ENCODE data around the gene CDH22. TPM values are rescaled to one million over a fixed set of nuclear protein-coding genes. Genes with fewer than 3 reads are reported as not detected.

Gene CDH22
- total RNA-seq, 2 donors from 2014 or later, result 0.12 to 0.13 TPM

GRCh38 chr20:46156065-46156464, 152.2 kb downstream of the CDH22 start:
- Histone ChIP-seq H3K27me3 (no peaks in the 10 kb centered on the region), H3K36me3 (no peaks in the 10 kb centered on the region), H3K9me3 (no peaks in the 10 kb centered on the region), H3K4me3 (no peak overlapping the region), H3K9ac (ENCODE audit: low read depth in 2 of 2, low read length in 2 of 2) (no peak overlapping the region), H3K27ac (no peak overlapping the region), H3K4me1 (no peaks in the 10 kb centered on the region)
- intact Hi-C loops (cut with DNase I), result no loop called here
- DNase-seq, result no peak
- TF ChIP-seq CTCF (IDR thresholded peaks at IDR 0.05), result no peak

- TF ChIP-seq CTCF (IDR thresholded peaks at IDR 0.05), result no peak
- Histone ChIP-seq H3K27ac (no peak overlapping the region), H3K4me3 (no peak overlapping the region), H3K9ac (ENCODE audit: low read depth in 2 of 2, low read length in 2 of 2) (no peak overlapping the region), H3K9me3 (no peaks in the 10 kb centered on the region), H3K4me1 (no peaks in the 10 kb centered on the region), H3K36me3 (no peaks in the 10 kb centered on the region), H3K27me3 (no peaks in the 10 kb centered on the region)
- intact Hi-C loops (cut with DNase I), result no loop called here
- no peak for DNase-seq
Observed at GRCh38 chr20:46154796-46155195, 153.5 kb downstream of the CDH22 start.

GRCh38 chr20:46154305-46154704, 154.0 kb downstream of the CDH22 start:
- no peak for DNase-seq
- intact Hi-C loops (cut with DNase I), result no loop called here
- TF ChIP-seq CTCF (IDR thresholded peaks at IDR 0.05), result no peak
- Histone ChIP-seq H3K4me1 (no peaks in the 10 kb centered on the region), H3K36me3 (no peaks in the 10 kb centered on the region), H3K9me3 (no peaks in the 10 kb centered on the region), H3K9ac (ENCODE audit: low read depth in 2 of 2, low read length in 2 of 2) (no peak overlapping the region), H3K4me3 (no peak overlapping the region), H3K27ac (no peak overlapping the region), H3K27me3 (no peaks in the 10 kb centered on the region)

GRCh38 chr20:46152824-46153586, 155.3 kb downstream of the CDH22 start:
- DNase-seq, result no peak
- no peak overlapping the region for H3K4me3 ChIP-seq
- H3K27me3 ChIP-seq, result no peaks in the 10 kb centered on the region
- H3K27ac ChIP-seq, result no peak overlapping the region
- H3K9me3 ChIP-seq, result no peaks in the 10 kb centered on the region
- no peak for TF ChIP-seq CTCF (IDR thresholded peaks at IDR 0.05)
- H3K9ac ChIP-seq (ENCODE audit: low read depth in 2 of 2, low read length in 2 of 2), result no peak overlapping the region
- intact Hi-C loops (cut with DNase I), result no loop called here
- H3K4me1 ChIP-seq, result no peaks in the 10 kb centered on the region
- no peaks in the 10 kb centered on the region for H3K36me3 ChIP-seq

GRCh38 chr20:46151936-46152335, 156.4 kb downstream of the CDH22 start:
- no peaks in the 10 kb centered on the region for H3K27me3 ChIP-seq
- H3K4me3 ChIP-seq, result no peak overlapping the region
- H3K9ac ChIP-seq (ENCODE audit: low read depth in 2 of 2, low read length in 2 of 2), result no peak overlapping the region
- H3K36me3 ChIP-seq, result no peaks in the 10 kb centered on the region
- no peak overlapping the region for H3K27ac ChIP-seq
- intact Hi-C loops (cut with DNase I), result no loop called here
- H3K9me3 ChIP-seq, result no peaks in the 10 kb centered on the region
- TF ChIP-seq CTCF (IDR thresholded peaks at IDR 0.05), result peak; percentile 36
- H3K4me1 ChIP-seq, result no peaks in the 10 kb centered on the region
- no peak for DNase-seq

Measured in colonic mucosa (tissue), 4 donors.